PC-9 (cell line): ENCODE data around the gene HLA-DRB5. TPM values are rescaled to one million over a fixed set of nuclear protein-coding genes. Genes with fewer than 3 reads are reported as not detected.

Experiments used
- BruUV-seq: library from RNA; stranded (reverse); fragments of 400-500 nt; replicated peaks from 2 replicates; lab custom pipeline; 2021; lab: Mats Ljungman, UMichigan
- CTCF ChIA-PET: fragments of 300-600 bp; sonication (Branson Sonifier 250); formaldehyde crosslinking; loops from one replicate; lab custom pipeline; 2022; ENCODE audit warnings: antibody characterized with exemption; lab: Charles Lee
- POLR2A ChIA-PET: fragments of 300-600 bp; sonication (Branson Sonifier 250); formaldehyde crosslinking; loops from one replicate; lab custom pipeline; 2022; ENCODE audit warnings: antibody characterized with exemption; ENCODE audit not compliant: unreplicated experiment; lab: Charles Lee
- DNase-seq, 2 experiments: peaks; one replicate each; pipeline versions ENCODE4 v3.0.0 to v3.0.0-alpha.2; 2015 to 2022; ENCODE audit warnings: mixed read lengths in 1 of 2
- H2AFZ ChIP-seq: fragments of 200-600 bp; sonication (generic); 2 replicates; pipeline ENCODE4 v1.8.1; 2017; ENCODE audit warnings: antibody characterized with exemption
- H3F3A ChIP-seq: fragments of 200-600 bp; sonication (generic); 2 replicates; pipeline ENCODE4 v1.8.1; 2017; ENCODE audit warnings: antibody characterized with exemption, mild to moderate bottlenecking, low read depth; ENCODE audit not compliant: insufficient read depth
- H3K27ac ChIP-seq: fragments of 200-600 bp; sonication (generic); 2 replicates; pipeline ENCODE4 v1.6.1; 2016; ENCODE audit warnings: mixed run types
- H3K27me3 ChIP-seq: fragments of 200-600 bp; sonication (generic); 2 replicates; pipeline ENCODE4 v1.6.1; 2016; ENCODE audit warnings: low read depth, mixed run types; ENCODE audit not compliant: insufficient read depth
- H3K36me3 ChIP-seq: fragments of 200-600 bp; sonication (generic); 2 replicates; pipeline ENCODE4 v1.6.1; 2016; ENCODE audit warnings: low read depth, mixed run types
- H3K4me1 ChIP-seq: fragments of 200-600 bp; sonication (generic); replicated peaks from 2 replicates; pipeline ENCODE4 v1.6.1; 2016; ENCODE audit warnings: mixed run types; ENCODE audit not compliant: insufficient read depth
- H3K4me2 ChIP-seq: fragments of 200-600 bp; sonication (generic); 2 replicates; pipeline ENCODE4 v1.6.1; 2017; ENCODE audit warnings: mixed run types
- H3K4me3 ChIP-seq: fragments of 200-600 bp; sonication (generic); 2 replicates; pipeline ENCODE4 v1.6.1; 2016; ENCODE audit warnings: mixed run types
- H3K79me2 ChIP-seq: fragments of 200-600 bp; sonication (generic); 2 replicates; pipeline ENCODE4 v1.6.1; 2017; ENCODE audit warnings: low read depth, mixed run types
- H3K9me2 ChIP-seq: fragments of 200-600 bp; sonication (generic); 2 replicates; pipeline ENCODE4 v1.8.1; 2017; ENCODE audit warnings: mild to moderate bottlenecking; ENCODE audit not compliant: insufficient read depth
- H3K9me3 ChIP-seq: fragments of 200-600 bp; sonication (generic); 2 replicates; pipeline ENCODE4 v1.8.1; 2016; ENCODE audit warnings: low read depth; ENCODE audit not compliant: insufficient read depth
- H4K20me1 ChIP-seq: fragments of 200-600 bp; sonication (generic); 2 replicates; pipeline ENCODE4 v1.8.1; 2017; ENCODE audit not compliant: insufficient read depth
- EZH2 ChIP-seq: fragments of 200-600 bp; sonication (generic); IDR thresholded peaks from 2 replicates; pipeline ENCODE4 v1.8.0; 2017; ENCODE audit warnings: antibody characterized with exemption, low read depth
- intact Hi-C: fragments of 100-400 bp; cut with micrococcal nuclease; formaldehyde crosslinking; loops from one replicate; pipeline ENCODE4 v1.10.0; 2022; ENCODE audit not compliant: unreplicated experiment
- total RNA-seq: library from RNA; stranded (reverse); gene quantifications from 2 replicates; pipeline ENCODE4 v1.2.3, GENCODE V29; 2021
- TF ChIP-seq, protein P1 (sequence below): fragments of 200-600 bp; sonication (generic); conservative IDR thresholded peaks from 2 replicates; pipeline ENCODE4 v1.6.1; 2017; ENCODE audit warnings: mixed run types, antibody characterized with exemption, mild to moderate bottlenecking, moderate library complexity

Gene HLA-DRB5
- total RNA-seq, 1 experiment from 2014 or later: 0.33 TPM

DNA sequence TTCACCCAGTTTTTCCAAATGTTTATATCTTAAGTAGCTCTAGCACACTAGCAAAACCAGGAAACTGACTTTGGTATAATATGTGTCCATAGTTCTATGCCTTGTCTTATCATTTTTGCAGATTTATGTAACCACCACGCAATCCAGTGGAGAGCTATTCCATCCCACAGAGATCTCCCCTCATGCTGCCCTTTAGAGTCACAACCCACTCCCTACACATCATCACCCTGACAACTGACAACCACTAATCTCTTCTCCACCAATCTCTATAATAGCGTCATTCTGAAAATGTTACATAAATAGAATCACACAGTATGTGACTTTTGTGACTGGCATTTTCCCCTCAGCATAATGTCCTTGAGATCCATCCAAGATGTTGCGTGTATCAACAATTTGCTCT lies 29.1 kb downstream of the HLA-DRB5 start:
- Histone ChIP-seq H3K4me2 (no peak overlapping the region), H3K27me3 (no peaks in the 10 kb centered on the region), H4K20me1 (no peaks in the 10 kb centered on the region), H3K36me3 (no peaks in the 10 kb centered on the region), H3F3A (no peaks in the 10 kb centered on the region), H3K9me2 (no peaks in the 10 kb centered on the region), H3K4me3 (no peak overlapping the region), H3K79me2 (no peaks in the 10 kb centered on the region), H3K9me3 (no peaks in the 10 kb centered on the region), H2AFZ (no peak overlapping the region), H3K27ac (no peak overlapping the region), H3K4me1 (no peaks in the 10 kb centered on the region)
- TF ChIP-seq, protein P1, sequence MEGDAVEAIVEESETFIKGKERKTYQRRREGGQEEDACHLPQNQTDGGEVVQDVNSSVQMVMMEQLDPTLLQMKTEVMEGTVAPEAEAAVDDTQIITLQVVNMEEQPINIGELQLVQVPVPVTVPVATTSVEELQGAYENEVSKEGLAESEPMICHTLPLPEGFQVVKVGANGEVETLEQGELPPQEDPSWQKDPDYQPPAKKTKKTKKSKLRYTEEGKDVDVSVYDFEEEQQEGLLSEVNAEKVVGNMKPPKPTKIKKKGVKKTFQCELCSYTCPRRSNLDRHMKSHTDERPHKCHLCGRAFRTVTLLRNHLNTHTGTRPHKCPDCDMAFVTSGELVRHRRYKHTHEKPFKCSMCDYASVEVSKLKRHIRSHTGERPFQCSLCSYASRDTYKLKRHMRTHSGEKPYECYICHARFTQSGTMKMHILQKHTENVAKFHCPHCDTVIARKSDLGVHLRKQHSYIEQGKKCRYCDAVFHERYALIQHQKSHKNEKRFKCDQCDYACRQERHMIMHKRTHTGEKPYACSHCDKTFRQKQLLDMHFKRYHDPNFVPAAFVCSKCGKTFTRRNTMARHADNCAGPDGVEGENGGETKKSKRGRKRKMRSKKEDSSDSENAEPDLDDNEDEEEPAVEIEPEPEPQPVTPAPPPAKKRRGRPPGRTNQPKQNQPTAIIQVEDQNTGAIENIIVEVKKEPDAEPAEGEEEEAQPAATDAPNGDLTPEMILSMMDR: no peak
- no peak for TF ChIP-seq EZH2
- ChIA-PET POLR2A (no interaction called here), CTCF (no interaction called here)
- BruUV-seq: no TSS peak
- DNase-seq: no peak
- intact Hi-C loops: no loop called here

DNA sequence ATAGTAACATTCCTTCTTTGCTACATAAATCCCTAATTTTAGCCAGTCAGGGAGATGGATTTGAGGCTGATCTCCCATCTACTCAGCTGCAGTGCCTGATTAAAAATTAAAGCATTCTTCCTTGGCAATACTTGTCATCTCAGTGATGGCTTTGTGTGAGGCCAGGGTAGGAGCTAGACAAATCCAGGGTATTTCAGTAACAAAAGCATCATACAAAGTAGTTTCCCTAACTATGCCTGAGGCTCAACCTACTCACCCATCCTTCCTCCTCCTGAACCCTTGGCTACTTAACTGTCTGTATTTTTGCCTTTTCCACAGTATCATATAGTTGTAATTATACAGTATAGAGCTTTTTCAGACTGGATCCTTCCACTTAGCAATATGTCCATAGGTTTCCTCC lies 37.7 kb downstream of the HLA-DRB5 start:
- no peak overlapping the region for H3K4me3 ChIP-seq
- no TSS peak for BruUV-seq
- CTCF ChIA-PET: no interaction called here
- POLR2A ChIA-PET: no interaction called here
- H4K20me1 ChIP-seq: no peaks in the 10 kb centered on the region
- H3F3A ChIP-seq: no peaks in the 10 kb centered on the region
- no peaks in the 10 kb centered on the region for H3K27me3 ChIP-seq
- H3K4me2 ChIP-seq: no peak overlapping the region
- no peaks in the 10 kb centered on the region for H3K9me2 ChIP-seq
- TF ChIP-seq EZH2: no peak
- TF ChIP-seq, protein P1: no peak
- no peak overlapping the region for H2AFZ ChIP-seq
- intact Hi-C loops: no loop called here
- no peak for DNase-seq
- H3K9me3 ChIP-seq: no peaks in the 10 kb centered on the region
- no peaks in the 10 kb centered on the region for H3K36me3 ChIP-seq
- no peak overlapping the region for H3K27ac ChIP-seq
- H3K4me1 ChIP-seq: no peaks in the 10 kb centered on the region
- H3K79me2 ChIP-seq: no peaks in the 10 kb centered on the region

DNA sequence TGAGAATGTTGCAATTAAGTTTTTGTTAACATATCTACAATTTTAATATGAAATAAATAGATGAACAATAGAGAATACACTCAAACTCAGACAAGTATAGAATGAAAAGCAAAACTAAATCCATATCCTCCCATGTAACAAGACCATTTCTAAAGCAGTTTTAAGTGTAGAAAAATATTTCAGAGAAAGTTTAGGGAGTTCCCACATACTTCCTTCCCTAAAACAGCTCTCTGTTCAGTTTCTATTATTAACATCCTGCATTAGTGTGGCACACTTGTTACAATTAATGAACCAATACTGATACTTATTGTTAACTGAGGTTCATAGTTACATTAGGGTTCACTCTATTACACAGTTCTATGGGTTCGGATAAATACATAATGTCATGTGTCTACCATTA lies 38.4 kb downstream of the HLA-DRB5 start:
- H3K4me2 ChIP-seq: no peak overlapping the region
- H3K9me2 ChIP-seq: no peaks in the 10 kb centered on the region
- no peak for DNase-seq
- no peaks in the 10 kb centered on the region for H3K36me3 ChIP-seq
- no TSS peak for BruUV-seq
- H3K9me3 ChIP-seq: no peaks in the 10 kb centered on the region
- ChIA-PET POLR2A (no interaction called here), CTCF (no interaction called here)
- no peaks in the 10 kb centered on the region for H3K27me3 ChIP-seq
- no peaks in the 10 kb centered on the region for H3K4me1 ChIP-seq
- no peak overlapping the region for H3K4me3 ChIP-seq
- H3K79me2 ChIP-seq: no peaks in the 10 kb centered on the region
- H2AFZ ChIP-seq: no peak overlapping the region
- TF ChIP-seq, protein P1: no peak
- no peak for TF ChIP-seq EZH2
- no peaks in the 10 kb centered on the region for H4K20me1 ChIP-seq
- H3F3A ChIP-seq: no peaks in the 10 kb centered on the region
- intact Hi-C loops: no loop called here
- H3K27ac ChIP-seq: no peak overlapping the region
